Measurements from ENCODE around the gene ANGPT4.

ANGPT4 gene

DNA sequence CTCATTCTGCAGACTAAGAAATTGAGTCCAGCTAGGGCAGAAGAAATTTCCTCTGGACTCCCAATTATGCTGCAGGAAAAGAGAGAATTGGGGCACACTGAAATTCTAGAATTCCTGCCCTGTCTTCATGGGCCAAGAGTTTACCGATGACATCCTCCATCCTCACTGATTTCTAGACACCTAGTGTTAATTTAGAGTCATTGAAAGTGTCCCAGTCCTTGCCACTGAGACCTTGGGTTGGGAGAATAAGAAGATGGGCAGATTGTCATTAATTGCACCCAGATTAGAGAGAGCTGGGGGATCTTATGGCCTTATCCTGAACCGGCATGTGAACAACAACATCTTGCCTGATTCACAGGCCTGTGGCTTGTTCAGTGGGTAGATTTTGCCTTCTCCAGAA, 29.0 kb downstream of the ANGPT4 start:
- TF ChIP-seq EZH2phosphoT487 (IDR thresholded peaks at IDR 0.05; ENCODE audit: low read depth) = no peak
- no peaks in the 10 kb centered on the region for H3K4me1 ChIP-seq (ENCODE audit: low read length)
- H4K20me1 ChIP-seq (ENCODE audit: insufficient read depth, low read length) = no peaks in the 10 kb centered on the region

DNA sequence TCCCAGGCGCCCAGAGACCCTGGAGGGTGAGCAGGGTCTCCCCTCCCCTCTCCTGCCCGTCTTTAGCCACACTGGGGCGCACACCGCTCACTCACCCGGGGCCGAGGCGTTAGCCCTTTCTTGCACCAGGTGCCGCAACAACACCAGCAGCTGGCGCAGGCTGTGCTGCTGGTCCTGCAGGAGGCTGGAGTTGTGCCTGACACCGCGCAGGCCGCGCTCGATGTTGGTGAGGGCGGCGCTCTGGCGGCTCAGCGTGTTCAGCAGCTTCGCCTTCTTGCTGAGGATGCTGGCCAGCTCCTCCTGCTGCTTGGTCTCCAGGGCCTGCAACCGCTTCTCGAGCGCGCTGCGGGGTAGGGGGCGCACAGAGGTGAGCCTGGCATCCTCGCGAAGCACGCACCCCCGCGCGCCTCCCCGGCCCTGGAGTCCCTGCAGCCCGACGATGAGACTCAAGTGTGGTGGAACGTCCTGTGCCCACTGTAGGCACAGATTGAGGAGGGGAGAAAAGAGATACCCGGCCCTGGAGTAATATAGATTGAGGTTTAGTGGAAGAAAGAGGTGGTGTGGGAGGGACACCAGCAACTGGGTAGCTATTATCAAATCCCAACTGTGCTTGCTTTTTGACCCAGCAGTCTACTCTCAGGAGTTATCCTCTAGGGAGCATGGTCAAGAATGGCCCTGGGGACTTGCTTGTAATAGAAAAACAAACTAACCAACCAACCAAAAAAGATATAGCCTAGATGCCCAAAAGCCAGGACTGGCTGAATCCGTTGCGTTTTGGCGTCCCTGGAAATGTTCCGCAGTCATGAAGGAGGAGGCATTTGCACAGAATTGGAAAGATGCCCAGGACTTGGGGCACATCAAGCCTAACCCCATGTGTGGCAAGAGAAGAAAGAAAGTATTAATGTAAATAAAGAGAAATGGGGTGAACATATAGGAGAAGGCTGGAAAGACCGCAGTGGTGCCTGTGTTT, 30.9 kb downstream of the ANGPT4 start:
- Histone ChIP-seq H3K4me2 (ENCODE audit: low read length) (no peak overlapping the region), H3K4me3 (ENCODE audit: low read length) (no peak overlapping the region), H3K9ac (ENCODE audit: low read length) (no peak overlapping the region), H3K27ac (ENCODE audit: low read length) (no peak overlapping the region), H3K9me3 (ENCODE audit: insufficient read depth, low read length) (no peaks in the 10 kb centered on the region), H3K27me3 (ENCODE audit: low read depth, low read length) (no peaks in the 10 kb centered on the region), H3K36me3 (replicated peaks; ENCODE audit: low read depth, low read length) (no peaks in the 10 kb centered on the region), H4K20me1 (ENCODE audit: insufficient read depth, low read length) (no peaks in the 10 kb centered on the region), H3K79me2 (ENCODE audit: low read length) (no peaks in the 10 kb centered on the region), H2AFZ (ENCODE audit: low read depth, low read length) (no peak overlapping the region), H3K4me1 (ENCODE audit: low read length) (peaks cover 7% of the 10 kb centered on the region)
- no peak for TF ChIP-seq EZH2phosphoT487 (IDR thresholded peaks at IDR 0.05; ENCODE audit: low read depth)
- TF ChIP-seq, protein P1, sequence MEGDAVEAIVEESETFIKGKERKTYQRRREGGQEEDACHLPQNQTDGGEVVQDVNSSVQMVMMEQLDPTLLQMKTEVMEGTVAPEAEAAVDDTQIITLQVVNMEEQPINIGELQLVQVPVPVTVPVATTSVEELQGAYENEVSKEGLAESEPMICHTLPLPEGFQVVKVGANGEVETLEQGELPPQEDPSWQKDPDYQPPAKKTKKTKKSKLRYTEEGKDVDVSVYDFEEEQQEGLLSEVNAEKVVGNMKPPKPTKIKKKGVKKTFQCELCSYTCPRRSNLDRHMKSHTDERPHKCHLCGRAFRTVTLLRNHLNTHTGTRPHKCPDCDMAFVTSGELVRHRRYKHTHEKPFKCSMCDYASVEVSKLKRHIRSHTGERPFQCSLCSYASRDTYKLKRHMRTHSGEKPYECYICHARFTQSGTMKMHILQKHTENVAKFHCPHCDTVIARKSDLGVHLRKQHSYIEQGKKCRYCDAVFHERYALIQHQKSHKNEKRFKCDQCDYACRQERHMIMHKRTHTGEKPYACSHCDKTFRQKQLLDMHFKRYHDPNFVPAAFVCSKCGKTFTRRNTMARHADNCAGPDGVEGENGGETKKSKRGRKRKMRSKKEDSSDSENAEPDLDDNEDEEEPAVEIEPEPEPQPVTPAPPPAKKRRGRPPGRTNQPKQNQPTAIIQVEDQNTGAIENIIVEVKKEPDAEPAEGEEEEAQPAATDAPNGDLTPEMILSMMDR (IDR thresholded peaks at IDR 0.05; ENCODE audit: low read depth, low read length) = no peak

More for the DNA sequence above, 29.0 kb downstream of the ANGPT4 start:
- no peaks in the 10 kb centered on the region for H3K79me2 ChIP-seq (ENCODE audit: low read length)
- no peak overlapping the region for H3K27ac ChIP-seq (ENCODE audit: low read length)
- no peaks in the 10 kb centered on the region for H3K9me3 ChIP-seq (ENCODE audit: insufficient read depth, low read length)
- H2AFZ ChIP-seq (ENCODE audit: low read depth, low read length) = no peak overlapping the region
- no peak overlapping the region for H3K4me3 ChIP-seq (ENCODE audit: low read length)
- no peaks in the 10 kb centered on the region for H3K27me3 ChIP-seq (ENCODE audit: low read depth, low read length)
- H3K36me3 ChIP-seq (replicated peaks; ENCODE audit: low read depth, low read length) = no peaks in the 10 kb centered on the region
- no peak overlapping the region for H3K4me2 ChIP-seq (ENCODE audit: low read length)
- H3K9ac ChIP-seq (ENCODE audit: low read length) = no peak overlapping the region

DNA sequence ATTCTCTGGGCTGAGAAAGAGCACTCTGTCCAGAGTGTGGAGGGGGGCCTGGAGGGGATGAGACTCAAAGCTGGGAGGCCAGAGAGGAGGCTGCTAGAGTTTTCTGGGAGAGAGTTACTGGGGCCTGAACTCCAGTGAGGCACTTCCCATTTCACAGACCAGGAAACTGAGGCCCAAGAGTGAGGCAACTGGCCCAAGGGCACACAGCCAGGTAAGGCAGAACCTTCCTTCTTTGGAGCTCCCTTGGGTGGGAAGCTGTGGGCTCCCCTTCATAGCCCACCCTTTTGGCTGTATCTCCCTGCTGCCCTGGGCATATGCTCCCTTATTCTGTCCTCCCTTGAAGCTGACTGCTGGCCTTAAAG, 34.4 kb downstream of the ANGPT4 start:
- Histone ChIP-seq H3K4me3 (ENCODE audit: low read length) (no peak overlapping the region), H3K9ac (ENCODE audit: low read length) (no peak overlapping the region), H2AFZ (ENCODE audit: low read depth, low read length) (no peak overlapping the region), H3K4me1 (ENCODE audit: low read length) (peaks cover 7% of the 10 kb centered on the region), H3K4me2 (ENCODE audit: low read length) (peak overlapping the region; percentile 18; the same call in 1 of the 2 replicates), H4K20me1 (ENCODE audit: insufficient read depth, low read length) (no peaks in the 10 kb centered on the region; the same call in 1 of the 2 replicates), H3K79me2 (ENCODE audit: low read length) (no peaks in the 10 kb centered on the region), H3K27me3 (ENCODE audit: low read depth, low read length) (0 out of 2 replicates have a peak, but pooled peaks cover 5% of the 10 kb centered on the region), H3K27ac (ENCODE audit: low read length) (no peak overlapping the region), H3K9me3 (ENCODE audit: insufficient read depth, low read length) (no peaks in the 10 kb centered on the region), H3K36me3 (replicated peaks; ENCODE audit: low read depth, low read length) (no peaks in the 10 kb centered on the region)
- TF ChIP-seq, protein P1 (IDR thresholded peaks at IDR 0.05; ENCODE audit: low read depth, low read length) = no peak
- no peak for TF ChIP-seq EZH2phosphoT487 (IDR thresholded peaks at IDR 0.05; ENCODE audit: low read depth)

DNA sequence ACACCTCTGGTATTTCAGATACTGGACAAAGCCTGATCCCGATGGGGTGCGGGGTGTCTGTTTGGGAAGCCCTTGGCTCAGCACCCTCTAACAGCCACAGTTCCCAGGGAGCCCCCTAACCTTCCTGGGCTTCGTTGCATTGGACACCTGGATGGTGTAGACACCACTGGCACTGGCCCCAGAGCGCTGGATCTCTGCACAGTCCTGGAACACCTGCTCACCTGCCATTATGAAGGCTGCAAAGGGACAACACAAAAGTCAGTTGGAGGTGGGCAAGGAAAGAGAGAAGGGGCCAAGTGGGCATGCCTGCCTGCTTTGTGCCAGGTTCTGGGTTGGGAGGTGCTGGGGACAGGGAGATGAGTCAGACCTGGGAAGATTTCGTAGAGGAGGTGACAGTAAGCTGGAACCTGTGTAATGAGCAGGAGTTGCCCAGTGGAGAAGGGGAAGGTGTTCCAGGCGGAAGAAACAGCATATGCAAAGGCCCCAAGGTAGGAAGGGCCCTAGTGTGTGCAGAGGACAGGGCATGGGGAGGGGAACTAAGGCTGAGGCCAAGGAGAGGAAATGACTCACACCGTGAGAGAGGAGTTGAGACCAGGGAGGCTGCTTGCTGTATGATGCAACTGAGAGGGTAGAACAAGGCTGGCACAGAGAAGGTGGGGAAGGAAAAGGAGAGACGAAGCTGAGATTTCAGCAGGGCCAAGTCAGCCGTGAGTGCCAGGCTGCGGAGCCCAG, 34.9 kb downstream of the ANGPT4 start:
- H3K4me2 ChIP-seq (ENCODE audit: low read length) = peak overlapping the region; percentile 18; the same call in 1 of the 2 replicates
- H3K9me3 ChIP-seq (ENCODE audit: insufficient read depth, low read length) = no peaks in the 10 kb centered on the region
- H3K36me3 ChIP-seq (replicated peaks; ENCODE audit: low read depth, low read length) = no peaks in the 10 kb centered on the region
- H3K79me2 ChIP-seq (ENCODE audit: low read length) = no peaks in the 10 kb centered on the region
- no peak for TF ChIP-seq EZH2phosphoT487 (IDR thresholded peaks at IDR 0.05; ENCODE audit: low read depth)
- no peak overlapping the region for H3K4me3 ChIP-seq (ENCODE audit: low read length)
- no peak overlapping the region for H3K9ac ChIP-seq (ENCODE audit: low read length)
- H3K27ac ChIP-seq (ENCODE audit: low read length) = no peak overlapping the region
- peaks cover 7% of the 10 kb centered on the region for H3K4me1 ChIP-seq (ENCODE audit: low read length)
- 0 out of 2 replicates have a peak, but pooled peaks cover 5% of the 10 kb centered on the region for H3K27me3 ChIP-seq (ENCODE audit: low read depth, low read length)
- H2AFZ ChIP-seq (ENCODE audit: low read depth, low read length) = no peak overlapping the region
- H4K20me1 ChIP-seq (ENCODE audit: insufficient read depth, low read length) = no peaks in the 10 kb centered on the region; the same call in 1 of the 2 replicates
